HepG2 (cell line): ENCODE results near the gene CARMIL3. TPM values are rescaled to one million over a fixed set of nuclear protein-coding genes. Genes with fewer than 3 reads are reported as not detected.

Experiments
- ATF1 ChIP-seq: IDR thresholded peaks from 2 replicates; pipeline ENCODE4 v1.6.1; 2016; ENCODE audit warnings: mild to moderate bottlenecking, control low read depth
- CBX2 ChIP-seq, 2 experiments: fragments of 200-600 bp in 1 of 2; sonication (generic); formaldehyde crosslinking in 1 of 2; IDR thresholded peaks; 2 replicates each; pipeline versions ENCODE4 v1.7.0 to v1.8.1; 2018 to 2022; ENCODE audit warnings: low read depth in 2 of 2, low read length in 1 of 2, mild to moderate bottlenecking in 1 of 2, missing genetic modification reagents in 1 of 2
- CENPT ChIP-seq: sonication (generic); formaldehyde crosslinking; IDR thresholded peaks from 2 replicates; pipeline ENCODE4 v1.8.0; 2022; ENCODE audit warnings: low read depth, mild to moderate bottlenecking, moderate library complexity, missing genetic modification reagents
- IRF2 ChIP-seq: IDR thresholded peaks from 2 replicates; pipeline ENCODE4 v1.6.1; 2018; ENCODE audit warnings: missing genetic modification reagents, missing compliant biosample characterization
- JUND ChIP-seq: sonication (generic); formaldehyde crosslinking; IDR thresholded peaks from 2 replicates; pipeline ENCODE4 v1.8.0; 2022; ENCODE audit warnings: mild to moderate bottlenecking, missing genetic modification reagents
- NCOA1 ChIP-seq: sonication (generic); formaldehyde crosslinking; IDR thresholded peaks from 2 replicates; pipeline ENCODE4 v1.9.0; 2021; ENCODE audit warnings: missing genetic modification reagents
- NFE2L2 ChIP-seq: fragments of 150-350 bp; IDR thresholded peaks from 2 replicates; pipeline ENCODE4 v1.6.1; 2014; ENCODE audit warnings: low read length
- NR2C2 ChIP-seq: sonication (generic); formaldehyde crosslinking; IDR thresholded peaks from 2 replicates; pipeline ENCODE4 v1.4.0; 2020; ENCODE audit warnings: missing genetic modification reagents, mild to moderate bottlenecking, moderate library complexity, borderline replicate concordance
- PHB2 ChIP-seq: fragments of 450-650 bp; IDR thresholded peaks from 2 replicates; pipeline ENCODE4 v1.6.1; 2018; ENCODE audit not compliant: partially characterized antibody
- SP1 ChIP-seq, 2 experiments: fragments of 450-650 bp in 1 of 2; sonication (generic) in 1 of 2; formaldehyde crosslinking in 1 of 2; IDR thresholded peaks; 2 replicates each; pipeline versions ENCODE4 v1.4.0 to v1.6.1; 2016 to 2020; ENCODE audit warnings: missing genetic modification reagents in 1 of 2
- SP2 ChIP-seq: sonication (generic); formaldehyde crosslinking; IDR thresholded peaks from 2 replicates; pipeline ENCODE4 v1.5.1; 2020; ENCODE audit warnings: mild to moderate bottlenecking, missing genetic modification reagents
- TARDBP ChIP-seq: sonication (generic); formaldehyde crosslinking; IDR thresholded peaks from 2 replicates; pipeline ENCODE4 v1.8.0; 2022; ENCODE audit warnings: mild to moderate bottlenecking, missing genetic modification reagents
- TCF7 ChIP-seq: sonication (generic); IDR thresholded peaks from 2 replicates; pipeline ENCODE4 v1.6.1; 2016; ENCODE audit warnings: antibody characterized with exemption, low read depth
- U2AF2 ChIP-seq: fragments of 200-400 bp; formaldehyde crosslinking; IDR thresholded peaks from 2 replicates; pipeline ENCODE4 v1.6.1; 2017; ENCODE audit warnings: low read depth, mild to moderate bottlenecking, low read length
- ZNF121 ChIP-seq: sonication (generic); formaldehyde crosslinking; IDR thresholded peaks from 2 replicates; pipeline ENCODE4 v1.5.0; 2020; ENCODE audit warnings: mild to moderate bottlenecking, missing genetic modification reagents
- polyA plus RNA-seq, 8 experiments: library from polyadenylated mRNA; depleted of rRNA in 3 of 8; stranded (reverse) in 7 of 8; unstranded in 1 of 8; fragments of >200 nt; fragmentation: Illumina TruSeq in 4 of 8; extraction: Trizol in 4 of 8; gene quantifications; 2 replicates each; pipeline versions ENCODE4 v1.2.1 to v1.2.3, GENCODE V29; 2011 to 2016; ENCODE audit warnings: low read depth in 4 of 8, missing spikeins in 1 of 8, mixed read lengths in 1 of 8; ENCODE audit not compliant: insufficient read depth in 1 of 8
- total RNA-seq, 5 experiments: library from RNA; depleted of rRNA; stranded (reverse); fragments of >200 nt; fragmentation: Illumina TruSeq; extraction: Trizol; gene quantifications; 2 replicates each; pipeline ENCODE4 v1.2.3, GENCODE V29; 2016; ENCODE audit warnings: low read depth in 1 of 5
- TF ChIP-seq, protein P1 (sequence below): sonication (generic); formaldehyde crosslinking; IDR thresholded peaks from 2 replicates; pipeline ENCODE4 v1.4.0; 2020; ENCODE audit warnings: missing genetic modification reagents, borderline replicate concordance
- TF ChIP-seq, protein P2 (sequence below): IDR thresholded peaks from 2 replicates; pipeline ENCODE4 v1.4.0; 2020; ENCODE audit warnings: mild to moderate bottlenecking, missing genetic modification reagents
- TF ChIP-seq, protein P3 (sequence below), 2 experiments: fragments of 450-650 bp in 1 of 2; sonication (generic) in 1 of 2; formaldehyde crosslinking; IDR thresholded peaks; 2 replicates each; pipeline versions ENCODE4 v1.5.0 to v1.8.0; 2020 to 2022; ENCODE audit warnings: mild to moderate bottlenecking in 1 of 2, missing genetic modification reagents in 1 of 2

Gene CARMIL3
- total and polyA plus RNA-seq, 2 of the 13 experiments (the other 11 are each of a cell fraction or from before 2014, with no cell fraction given): 0.27 to 0.55 TPM

DNA sequence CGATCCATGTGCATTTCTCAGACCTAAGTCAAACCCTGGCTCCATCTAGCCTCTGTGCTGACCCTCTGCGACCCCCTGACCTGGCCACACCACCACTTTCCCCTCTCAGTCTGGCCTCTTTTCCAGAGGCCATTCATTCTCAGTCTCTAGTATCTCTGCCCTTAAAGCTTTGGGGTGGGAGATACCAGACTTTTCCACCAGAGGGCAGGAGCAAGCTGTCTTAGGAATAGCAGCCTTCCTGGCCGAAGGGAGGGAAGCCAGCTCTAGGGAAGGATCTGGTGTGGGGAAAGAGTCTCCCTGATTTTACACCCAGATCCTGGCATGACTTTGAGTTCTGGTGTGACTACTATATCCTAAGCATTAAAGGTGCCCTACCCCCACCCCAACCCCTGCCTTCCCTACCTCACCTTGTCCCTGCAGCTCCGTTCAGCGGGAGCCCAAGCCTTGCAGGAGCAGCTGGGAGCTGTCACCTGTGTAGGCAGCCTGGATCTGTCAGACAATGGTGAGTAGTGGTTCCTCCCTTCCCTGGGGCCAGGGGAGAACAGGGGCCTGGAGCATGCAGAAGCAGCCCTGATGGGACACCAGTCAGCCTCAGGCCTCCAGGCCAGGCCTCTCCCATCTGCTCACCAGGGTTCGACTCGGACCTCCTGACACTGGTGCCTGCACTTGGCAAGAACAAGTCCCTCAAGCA is 6.6 kb downstream of the CARMIL3 start (continued):
- TF ChIP-seq, protein P1, sequence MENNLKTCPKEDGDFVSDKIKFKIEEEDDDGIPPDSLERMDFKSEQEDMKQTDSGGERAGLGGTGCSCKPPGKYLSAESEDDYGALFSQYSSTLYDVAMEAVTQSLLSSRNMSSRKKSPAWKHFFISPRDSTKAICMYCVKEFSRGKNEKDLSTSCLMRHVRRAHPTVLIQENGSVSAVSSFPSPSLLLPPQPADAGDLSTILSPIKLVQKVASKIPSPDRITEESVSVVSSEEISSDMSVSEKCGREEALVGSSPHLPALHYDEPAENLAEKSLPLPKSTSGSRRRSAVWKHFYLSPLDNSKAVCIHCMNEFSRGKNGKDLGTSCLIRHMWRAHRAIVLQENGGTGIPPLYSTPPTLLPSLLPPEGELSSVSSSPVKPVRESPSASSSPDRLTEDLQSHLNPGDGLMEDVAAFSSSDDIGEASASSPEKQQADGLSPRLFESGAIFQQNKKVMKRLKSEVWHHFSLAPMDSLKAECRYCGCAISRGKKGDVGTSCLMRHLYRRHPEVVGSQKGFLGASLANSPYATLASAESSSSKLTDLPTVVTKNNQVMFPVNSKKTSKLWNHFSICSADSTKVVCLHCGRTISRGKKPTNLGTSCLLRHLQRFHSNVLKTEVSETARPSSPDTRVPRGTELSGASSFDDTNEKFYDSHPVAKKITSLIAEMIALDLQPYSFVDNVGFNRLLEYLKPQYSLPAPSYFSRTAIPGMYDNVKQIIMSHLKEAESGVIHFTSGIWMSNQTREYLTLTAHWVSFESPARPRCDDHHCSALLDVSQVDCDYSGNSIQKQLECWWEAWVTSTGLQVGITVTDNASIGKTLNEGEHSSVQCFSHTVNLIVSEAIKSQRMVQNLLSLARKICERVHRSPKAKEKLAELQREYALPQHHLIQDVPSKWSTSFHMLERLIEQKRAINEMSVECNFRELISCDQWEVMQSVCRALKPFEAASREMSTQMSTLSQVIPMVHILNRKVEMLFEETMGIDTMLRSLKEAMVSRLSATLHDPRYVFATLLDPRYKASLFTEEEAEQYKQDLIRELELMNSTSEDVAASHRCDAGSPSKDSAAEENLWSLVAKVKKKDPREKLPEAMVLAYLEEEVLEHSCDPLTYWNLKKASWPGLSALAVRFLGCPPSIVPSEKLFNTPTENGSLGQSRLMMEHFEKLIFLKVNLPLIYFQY (CRISPR knock-in tag): no peak
- TF ChIP-seq ATF1 (CRISPR knock-in tag) (no peak), NR2C2 (CRISPR knock-in tag) (no peak), ZNF121 (CRISPR knock-in tag) (no peak), IRF2 (peak; percentile 88), NFE2L2 (peak; percentile 6; the same call in 1 of the 2 replicates), CBX2 (IDR thresholded peaks at IDR 0.05; ENCODE audit: low read depth, low read length) (no peak), CBX2 (CRISPR knock-in tag; IDR thresholded peaks at IDR 0.05; ENCODE audit: low read depth) (no peak), TARDBP (CRISPR knock-in tag) (peak; percentile 32; the same call in 1 of the 2 replicates), JUND (CRISPR knock-in tag) (no peak), NCOA1 (CRISPR knock-in tag) (no peak), TCF7 (no peak), SP2 (CRISPR knock-in tag) (no peak), U2AF2 (no peak), PHB2 (no peak), SP1 (IDR thresholded peaks at IDR 0.05) (no peak), SP1 (CRISPR knock-in tag; IDR thresholded peaks at IDR 0.05) (peak; percentile 18; the same call in 1 of the 2 replicates), CENPT (CRISPR knock-in tag) (no peak)
- TF ChIP-seq, protein P2, sequence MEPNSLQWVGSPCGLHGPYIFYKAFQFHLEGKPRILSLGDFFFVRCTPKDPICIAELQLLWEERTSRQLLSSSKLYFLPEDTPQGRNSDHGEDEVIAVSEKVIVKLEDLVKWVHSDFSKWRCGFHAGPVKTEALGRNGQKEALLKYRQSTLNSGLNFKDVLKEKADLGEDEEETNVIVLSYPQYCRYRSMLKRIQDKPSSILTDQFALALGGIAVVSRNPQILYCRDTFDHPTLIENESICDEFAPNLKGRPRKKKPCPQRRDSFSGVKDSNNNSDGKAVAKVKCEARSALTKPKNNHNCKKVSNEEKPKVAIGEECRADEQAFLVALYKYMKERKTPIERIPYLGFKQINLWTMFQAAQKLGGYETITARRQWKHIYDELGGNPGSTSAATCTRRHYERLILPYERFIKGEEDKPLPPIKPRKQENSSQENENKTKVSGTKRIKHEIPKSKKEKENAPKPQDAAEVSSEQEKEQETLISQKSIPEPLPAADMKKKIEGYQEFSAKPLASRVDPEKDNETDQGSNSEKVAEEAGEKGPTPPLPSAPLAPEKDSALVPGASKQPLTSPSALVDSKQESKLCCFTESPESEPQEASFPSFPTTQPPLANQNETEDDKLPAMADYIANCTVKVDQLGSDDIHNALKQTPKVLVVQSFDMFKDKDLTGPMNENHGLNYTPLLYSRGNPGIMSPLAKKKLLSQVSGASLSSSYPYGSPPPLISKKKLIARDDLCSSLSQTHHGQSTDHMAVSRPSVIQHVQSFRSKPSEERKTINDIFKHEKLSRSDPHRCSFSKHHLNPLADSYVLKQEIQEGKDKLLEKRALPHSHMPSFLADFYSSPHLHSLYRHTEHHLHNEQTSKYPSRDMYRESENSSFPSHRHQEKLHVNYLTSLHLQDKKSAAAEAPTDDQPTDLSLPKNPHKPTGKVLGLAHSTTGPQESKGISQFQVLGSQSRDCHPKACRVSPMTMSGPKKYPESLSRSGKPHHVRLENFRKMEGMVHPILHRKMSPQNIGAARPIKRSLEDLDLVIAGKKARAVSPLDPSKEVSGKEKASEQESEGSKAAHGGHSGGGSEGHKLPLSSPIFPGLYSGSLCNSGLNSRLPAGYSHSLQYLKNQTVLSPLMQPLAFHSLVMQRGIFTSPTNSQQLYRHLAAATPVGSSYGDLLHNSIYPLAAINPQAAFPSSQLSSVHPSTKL (CRISPR knock-in tag): peak; percentile 44; the same call in 1 of the 2 replicates
- TF ChIP-seq, protein P3, sequence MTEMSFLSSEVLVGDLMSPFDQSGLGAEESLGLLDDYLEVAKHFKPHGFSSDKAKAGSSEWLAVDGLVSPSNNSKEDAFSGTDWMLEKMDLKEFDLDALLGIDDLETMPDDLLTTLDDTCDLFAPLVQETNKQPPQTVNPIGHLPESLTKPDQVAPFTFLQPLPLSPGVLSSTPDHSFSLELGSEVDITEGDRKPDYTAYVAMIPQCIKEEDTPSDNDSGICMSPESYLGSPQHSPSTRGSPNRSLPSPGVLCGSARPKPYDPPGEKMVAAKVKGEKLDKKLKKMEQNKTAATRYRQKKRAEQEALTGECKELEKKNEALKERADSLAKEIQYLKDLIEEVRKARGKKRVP (CRISPR knock-in tag; IDR thresholded peaks at IDR 0.05): no peak
